ENCODE data around the gene TSPAN2. TPM values are rescaled to one million over a fixed set of nuclear protein-coding genes. Genes with fewer than 3 reads are reported as not detected.

Gene TSPAN2
- total RNA-seq, 8 experiments from 2014 or later, result 0.36 to 27.1 (median 9.7) TPM; not detected in 1

GRCh38 chr1:115127539-115127938, 38.2 kb upstream of the TSPAN2 start:
- H3K4me1 ChIP-seq (replicated peaks in 1 of 2), result no peaks in the 10 kb centered on the region
- 90 to 100% (median 100%) methylated on average over 1 of the region's 1 CpG; no CpG with 5 or more reads in 4 of the 10 experiments for WGBS, 10 experiments
- in situ Hi-C loops (cut with MboI; ENCODE audit: low pct_unique_long_range_greater_than_20kb in 2 of 9, low sequenced_read_pairs in 9 of 9, unreplicated experiment in 9 of 9), result loop anchor here in 7 of 9 experiments (25.0 kb wide), 5 partner anchors 210 to 635 kb away; partner anchors contain the start of genes CASQ2 (in 1 of the 7) and NGF (in 1 of the 7)
- ATAC-seq (replicated peaks in 6 of 8), result no peak
- H3K27ac ChIP-seq, result no peak overlapping the region
- H3K4me3 ChIP-seq, result no peak overlapping the region

- no peak for ATAC-seq (replicated peaks in 6 of 8)
- H3K4me1 ChIP-seq (replicated peaks in 1 of 2), result no peaks in the 10 kb centered on the region
- in situ Hi-C loops (cut with MboI; ENCODE audit: low pct_unique_long_range_greater_than_20kb in 2 of 9, low sequenced_read_pairs in 9 of 9, unreplicated experiment in 9 of 9), result loop anchor here in 7 of 9 experiments (25.0 kb wide), 5 partner anchors 211 to 636 kb away; partner anchors contain the start of genes CASQ2 (in 1 of the 7) and NGF (in 1 of the 7)
- no peak overlapping the region for H3K27ac ChIP-seq
- WGBS, 10 experiments, result 40 to 92% (median 80%) methylated on average over 1 to 2 of the region's 2 CpGs; no CpG with 5 or more reads in 3 of the 10 experiments
- no peak overlapping the region for H3K4me3 ChIP-seq
Measured at GRCh38 chr1:115126516-115126915, 37.2 kb upstream of the TSPAN2 start.

GRCh38 chr1:115123116-115123515, 33.8 kb upstream of the TSPAN2 start:
- Histone ChIP-seq H3K4me1 (replicated peaks in 1 of 2) (no peaks in the 10 kb centered on the region), H3K27ac (no peak overlapping the region), H3K4me3 (no peak overlapping the region)
- WGBS, 10 experiments, result 20 to 85% (median 60%) methylated on average over 1 to 3 of the region's 3 CpGs; no CpG with 5 or more reads in 1 of the 10 experiments
- no peak for ATAC-seq (replicated peaks in 6 of 8)
- in situ Hi-C loops (cut with MboI; ENCODE audit: low pct_unique_long_range_greater_than_20kb in 2 of 9, low sequenced_read_pairs in 9 of 9, unreplicated experiment in 9 of 9), result loop anchor here in 5 of 9 experiments (25.0 kb wide), 1 partner anchor 136 kb away; no protein-coding TSS in a partner anchor

- Histone ChIP-seq H3K4me1 (replicated peaks in 1 of 2) (no peaks in the 10 kb centered on the region), H3K27ac (no peak overlapping the region), H3K4me3 (no peak overlapping the region)
- in situ Hi-C loops (cut with MboI; ENCODE audit: low pct_unique_long_range_greater_than_20kb in 2 of 9, low sequenced_read_pairs in 9 of 9, unreplicated experiment in 9 of 9), result loop anchor here in 5 of 9 experiments (25.0 kb wide), 1 partner anchor 134 kb away; no protein-coding TSS in a partner anchor
- ATAC-seq (replicated peaks in 6 of 8), result no peak
Measured at GRCh38 chr1:115121793-115122192, 32.5 kb upstream of the TSPAN2 start.

- peak in 2 of 8 experiments; percentile 60 to 79 for ATAC-seq (replicated peaks in 6 of 8)
- 0 to 55% (median 29%) methylated on average over 1 to 2 of the region's 2 CpGs; no CpG with 5 or more reads in 3 of the 10 experiments for WGBS, 10 experiments
Measured at GRCh38 chr1:115120296-115120695, 31.0 kb upstream of the TSPAN2 start.

GRCh38 chr1:115118611-115119010, 29.3 kb upstream of the TSPAN2 start:
- no peaks in the 10 kb centered on the region for H3K4me1 ChIP-seq (replicated peaks in 1 of 2)
- in situ Hi-C loops (cut with MboI; ENCODE audit: low pct_unique_long_range_greater_than_20kb in 2 of 9, low sequenced_read_pairs in 9 of 9, unreplicated experiment in 9 of 9), result loop anchor here in 6 of 9 experiments (10.0 to 25.0 kb wide), 2 partner anchors 131 to 134 kb away; no protein-coding TSS in a partner anchor
- H3K4me3 ChIP-seq, result no peak overlapping the region
- ATAC-seq (replicated peaks in 6 of 8), result no peak
- 14 to 100% (median 86%) methylated on average over 1 to 4 of the region's 4 CpGs; no CpG with 5 or more reads in 2 of the 10 experiments for WGBS, 10 experiments
- H3K27ac ChIP-seq, result no peak overlapping the region

More at GRCh38 chr1:115120296-115120695, 31.0 kb upstream of the TSPAN2 start:
- Histone ChIP-seq H3K27ac (no peak overlapping the region), H3K4me1 (replicated peaks in 1 of 2) (no peaks in the 10 kb centered on the region), H3K4me3 (no peak overlapping the region)
- in situ Hi-C loops (cut with MboI; ENCODE audit: low pct_unique_long_range_greater_than_20kb in 2 of 9, low sequenced_read_pairs in 9 of 9, unreplicated experiment in 9 of 9), result loop anchor here in 5 of 9 experiments (25.0 kb wide), 1 partner anchor 133 kb away; no protein-coding TSS in a partner anchor

- H3K4me1 ChIP-seq (replicated peaks in 1 of 2), result no peaks in the 10 kb centered on the region
- in situ Hi-C loops (cut with MboI; ENCODE audit: low pct_unique_long_range_greater_than_20kb in 2 of 9, low sequenced_read_pairs in 9 of 9, unreplicated experiment in 9 of 9), result loop anchor here in 6 of 9 experiments (10.0 to 25.0 kb wide), 2 partner anchors 131 to 133 kb away; no protein-coding TSS in a partner anchor
- no peak for ATAC-seq (replicated peaks in 6 of 8)
Measured at GRCh38 chr1:115118086-115118485, 28.8 kb upstream of the TSPAN2 start.

GRCh38 chr1:115117298-115117697, 28.0 kb upstream of the TSPAN2 start:
- no peaks in the 10 kb centered on the region for H3K4me1 ChIP-seq (replicated peaks in 1 of 2)
- in situ Hi-C loops (cut with MboI; ENCODE audit: low pct_unique_long_range_greater_than_20kb in 2 of 9, low sequenced_read_pairs in 9 of 9, unreplicated experiment in 9 of 9), result loop anchor here in 6 of 9 experiments (10.0 to 25.0 kb wide), 2 partner anchors 130 to 132 kb away; no protein-coding TSS in a partner anchor
- ATAC-seq (replicated peaks in 6 of 8), result no peak
- no peak overlapping the region for H3K4me3 ChIP-seq
- H3K27ac ChIP-seq, result no peak overlapping the region
- 82 to 100% (median 83%) methylated on average over 1 of the region's 1 CpG; no CpG with 5 or more reads in 5 of the 10 experiments for WGBS, 10 experiments

More at GRCh38 chr1:115118086-115118485, 28.8 kb upstream of the TSPAN2 start:
- no peak overlapping the region for H3K27ac ChIP-seq
- no peak overlapping the region for H3K4me3 ChIP-seq

- WGBS, 10 experiments, result 50 to 81% (median 80%) methylated on average over 1 to 5 of the region's 5 CpGs; no CpG with 5 or more reads in 5 of the 10 experiments
- no peaks in the 10 kb centered on the region for H3K4me1 ChIP-seq (replicated peaks in 1 of 2)
- H3K27ac ChIP-seq, result no peak overlapping the region
- ATAC-seq (replicated peaks in 6 of 8), result no peak
- in situ Hi-C loops (cut with MboI; ENCODE audit: low pct_unique_long_range_greater_than_20kb in 2 of 9, low sequenced_read_pairs in 9 of 9, unreplicated experiment in 9 of 9), result loop anchor here in 6 of 9 experiments (10.0 to 25.0 kb wide), 2 partner anchors 129 to 132 kb away; no protein-coding TSS in a partner anchor
- no peak overlapping the region for H3K4me3 ChIP-seq
Measured at GRCh38 chr1:115116512-115116911, 27.2 kb upstream of the TSPAN2 start.

GRCh38 chr1:115115521-115116161, 26.3 kb upstream of the TSPAN2 start:
- Histone ChIP-seq H3K4me1 (replicated peaks in 1 of 2) (no peaks in the 10 kb centered on the region), H3K27ac (no peak overlapping the region), H3K4me3 (no peak overlapping the region)
- peak in 3 of 8 experiments; percentile 49 to 87 (median 60) for ATAC-seq (replicated peaks in 6 of 8)
- in situ Hi-C loops (cut with MboI; ENCODE audit: low pct_unique_long_range_greater_than_20kb in 2 of 9, low sequenced_read_pairs in 9 of 9, unreplicated experiment in 9 of 9), result loop anchor here in 6 of 9 experiments (10.0 to 25.0 kb wide), 2 partner anchors 128 to 131 kb away; no protein-coding TSS in a partner anchor
- 8 to 100% (median 71%) methylated on average over 1 to 6 of the region's 6 CpGs for WGBS, 10 experiments

GRCh38 chr1:115114308-115114707, 25.0 kb upstream of the TSPAN2 start:
- in situ Hi-C loops (cut with MboI; ENCODE audit: low pct_unique_long_range_greater_than_20kb in 2 of 9, low sequenced_read_pairs in 9 of 9, unreplicated experiment in 9 of 9), result loop anchor here in 6 of 9 experiments (10.0 to 25.0 kb wide), 2 partner anchors 127 to 130 kb away; no protein-coding TSS in a partner anchor
- WGBS, 10 experiments, result 17 to 40% (median 22%) methylated on average over 1 to 3 of the region's 3 CpGs; no CpG with 5 or more reads in 4 of the 10 experiments
- no peak overlapping the region for H3K4me3 ChIP-seq
- H3K27ac ChIP-seq, result no peak overlapping the region
- no peaks in the 10 kb centered on the region for H3K4me1 ChIP-seq (replicated peaks in 1 of 2)
- peak in 2 of 8 experiments; percentile 15 to 83 for ATAC-seq (replicated peaks in 6 of 8)

- no peak overlapping the region for H3K4me3 ChIP-seq
- no peaks in the 10 kb centered on the region for H3K4me1 ChIP-seq (replicated peaks in 1 of 2)
- in situ Hi-C loops (cut with MboI; ENCODE audit: low pct_unique_long_range_greater_than_20kb in 2 of 9, low sequenced_read_pairs in 9 of 9, unreplicated experiment in 9 of 9), result loop anchor here in 6 of 9 experiments (10.0 to 25.0 kb wide), 2 partner anchors 126 to 129 kb away; no protein-coding TSS in a partner anchor
- H3K27ac ChIP-seq, result no peak overlapping the region
- peak in 1 of 8 experiments; percentile 11 for ATAC-seq (replicated peaks in 6 of 8)
- 19 to 100% (median 84%) methylated on average over 1 to 3 of the region's 4 CpGs; no CpG with 5 or more reads in 4 of the 10 experiments for WGBS, 10 experiments
Measured at GRCh38 chr1:115113766-115114165, 24.5 kb upstream of the TSPAN2 start.

All from motor neuron (in vitro differentiated cells).